DMS79 treated with DMSO at 0.1 percent for 48 hours (cell line): ENCODE measurements around the gene AP1AR.
"Not testable (repeated sequence)": the region's sequence is repeated elsewhere in the genome, so short reads cannot be mapped to it uniquely, and the experiment has no call there.

Experiments
- DNase-seq: peaks from one replicate; lab custom pipeline; 2025; lab: John Stamatoyannopoulos, UW

Gene AP1AR

GRCh38 chr4:112279025-112279881 is 47.7 kb downstream of the AP1AR start:
- DNase-seq: no peak

GRCh38 chr4:112279882-112280315 is 48.3 kb downstream of the AP1AR start:
- DNase-seq: no peak

GRCh38 chr4:112280386-112281056 is 48.9 kb downstream of the AP1AR start:
- no peak for DNase-seq

GRCh38 chr4:112281895-112282398 is 50.4 kb downstream of the AP1AR start:
- DNase-seq: not testable (repeated sequence)

- no peak for DNase-seq
These were observed 51.5 kb downstream of the AP1AR start for GRCh38 chr4:112282860-112283667.

GRCh38 chr4:112284166-112284565 is 52.6 kb downstream of the AP1AR start:
- no peak for DNase-seq

GRCh38 chr4:112284662-112285411 is 53.2 kb downstream of the AP1AR start:
- peak; percentile 1 for DNase-seq

GRCh38 chr4:112287258-112287989 is 55.8 kb downstream of the AP1AR start:
- no peak for DNase-seq

GRCh38 chr4:112288455-112288854 is 56.9 kb downstream of the AP1AR start:
- DNase-seq: no peak

- no peak for DNase-seq
These were observed 58.0 kb downstream of the AP1AR start for GRCh38 chr4:112289407-112290253.

- DNase-seq: no peak
These were observed 58.8 kb downstream of the AP1AR start for GRCh38 chr4:112290341-112290740.

- DNase-seq: no peak
These were observed 65.6 kb downstream of the AP1AR start, which contains the start of gene ALPK1 for GRCh38 chr4:112296949-112297880. Gene ALPK1 (plus strand): TSS chr4:112297369.

- no peak for DNase-seq
These were observed 68.1 kb downstream of the AP1AR start for GRCh38 chr4:112299721-112300120.

GRCh38 chr4:112302320-112303274 is 71.0 kb downstream of the AP1AR start:
- no peak for DNase-seq

GRCh38 chr4:112305477-112305876 is 73.9 kb downstream of the AP1AR start:
- not testable (repeated sequence) for DNase-seq

- DNase-seq: peak; percentile 27
These were observed 77.7 kb downstream of the AP1AR start for GRCh38 chr4:112309263-112309791.

- no peak for DNase-seq
These were observed 79.9 kb downstream of the AP1AR start for GRCh38 chr4:112311516-112311915.
